PC-3 (cell line): ENCODE data around the gene AK8.

Experiments
- EZH2phosphoT487 ChIP-seq: fragments of 300-600 bp; sonication (generic); IDR thresholded peaks from 2 replicates; pipeline ENCODE4 v1.6.1; 2018; ENCODE audit warnings: mild to moderate bottlenecking, antibody characterized with exemption, low read length, borderline replicate concordance
- TF ChIP-seq, protein P1 (sequence below): fragments of 300-600 bp; sonication (generic); conservative IDR thresholded peaks from 2 replicates; pipeline ENCODE4 v1.5.1; 2017; ENCODE audit warnings: antibody characterized with exemption, low read depth, mild to moderate bottlenecking, low read length

DNA sequence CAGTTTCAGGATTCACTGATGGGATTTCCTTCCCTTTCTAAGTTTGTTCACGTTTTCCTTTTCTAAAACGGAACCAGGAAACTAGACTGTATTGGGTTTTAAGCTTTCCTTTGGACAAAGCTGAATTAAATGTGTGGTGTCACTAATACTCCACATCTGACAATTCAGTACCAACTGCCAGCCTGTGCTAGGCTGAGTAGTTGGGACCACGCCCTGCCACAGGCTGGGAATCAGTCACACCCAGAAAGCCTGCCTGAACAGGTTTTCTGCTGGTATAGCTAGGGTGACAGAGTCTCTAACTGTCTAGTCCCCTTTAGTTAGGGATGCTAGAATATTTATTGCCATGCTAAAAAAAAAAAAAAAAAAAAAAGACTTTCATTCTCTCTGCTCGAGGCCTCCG, 16.3 kb upstream of the AK8 start:
- TF ChIP-seq, protein P1, sequence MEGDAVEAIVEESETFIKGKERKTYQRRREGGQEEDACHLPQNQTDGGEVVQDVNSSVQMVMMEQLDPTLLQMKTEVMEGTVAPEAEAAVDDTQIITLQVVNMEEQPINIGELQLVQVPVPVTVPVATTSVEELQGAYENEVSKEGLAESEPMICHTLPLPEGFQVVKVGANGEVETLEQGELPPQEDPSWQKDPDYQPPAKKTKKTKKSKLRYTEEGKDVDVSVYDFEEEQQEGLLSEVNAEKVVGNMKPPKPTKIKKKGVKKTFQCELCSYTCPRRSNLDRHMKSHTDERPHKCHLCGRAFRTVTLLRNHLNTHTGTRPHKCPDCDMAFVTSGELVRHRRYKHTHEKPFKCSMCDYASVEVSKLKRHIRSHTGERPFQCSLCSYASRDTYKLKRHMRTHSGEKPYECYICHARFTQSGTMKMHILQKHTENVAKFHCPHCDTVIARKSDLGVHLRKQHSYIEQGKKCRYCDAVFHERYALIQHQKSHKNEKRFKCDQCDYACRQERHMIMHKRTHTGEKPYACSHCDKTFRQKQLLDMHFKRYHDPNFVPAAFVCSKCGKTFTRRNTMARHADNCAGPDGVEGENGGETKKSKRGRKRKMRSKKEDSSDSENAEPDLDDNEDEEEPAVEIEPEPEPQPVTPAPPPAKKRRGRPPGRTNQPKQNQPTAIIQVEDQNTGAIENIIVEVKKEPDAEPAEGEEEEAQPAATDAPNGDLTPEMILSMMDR: no peak
- TF ChIP-seq EZH2phosphoT487: no peak
